ENCODE measurements around the gene CARD9. TPM values are rescaled to one million over a fixed set of nuclear protein-coding genes. Genes with fewer than 3 reads are reported as not detected.

Gene CARD9, protein sequence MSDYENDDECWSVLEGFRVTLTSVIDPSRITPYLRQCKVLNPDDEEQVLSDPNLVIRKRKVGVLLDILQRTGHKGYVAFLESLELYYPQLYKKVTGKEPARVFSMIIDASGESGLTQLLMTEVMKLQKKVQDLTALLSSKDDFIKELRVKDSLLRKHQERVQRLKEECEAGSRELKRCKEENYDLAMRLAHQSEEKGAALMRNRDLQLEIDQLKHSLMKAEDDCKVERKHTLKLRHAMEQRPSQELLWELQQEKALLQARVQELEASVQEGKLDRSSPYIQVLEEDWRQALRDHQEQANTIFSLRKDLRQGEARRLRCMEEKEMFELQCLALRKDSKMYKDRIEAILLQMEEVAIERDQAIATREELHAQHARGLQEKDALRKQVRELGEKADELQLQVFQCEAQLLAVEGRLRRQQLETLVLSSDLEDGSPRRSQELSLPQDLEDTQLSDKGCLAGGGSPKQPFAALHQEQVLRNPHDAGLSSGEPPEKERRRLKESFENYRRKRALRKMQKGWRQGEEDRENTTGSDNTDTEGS
- 1 to 10 TPM in 1 of 2 donors, under 1 TPM in 1; 0.86 to 1.9 TPM for total RNA-seq
- total RNA-seq = 0.23 to 0.58 reads per million in 2 donors

DNA sequence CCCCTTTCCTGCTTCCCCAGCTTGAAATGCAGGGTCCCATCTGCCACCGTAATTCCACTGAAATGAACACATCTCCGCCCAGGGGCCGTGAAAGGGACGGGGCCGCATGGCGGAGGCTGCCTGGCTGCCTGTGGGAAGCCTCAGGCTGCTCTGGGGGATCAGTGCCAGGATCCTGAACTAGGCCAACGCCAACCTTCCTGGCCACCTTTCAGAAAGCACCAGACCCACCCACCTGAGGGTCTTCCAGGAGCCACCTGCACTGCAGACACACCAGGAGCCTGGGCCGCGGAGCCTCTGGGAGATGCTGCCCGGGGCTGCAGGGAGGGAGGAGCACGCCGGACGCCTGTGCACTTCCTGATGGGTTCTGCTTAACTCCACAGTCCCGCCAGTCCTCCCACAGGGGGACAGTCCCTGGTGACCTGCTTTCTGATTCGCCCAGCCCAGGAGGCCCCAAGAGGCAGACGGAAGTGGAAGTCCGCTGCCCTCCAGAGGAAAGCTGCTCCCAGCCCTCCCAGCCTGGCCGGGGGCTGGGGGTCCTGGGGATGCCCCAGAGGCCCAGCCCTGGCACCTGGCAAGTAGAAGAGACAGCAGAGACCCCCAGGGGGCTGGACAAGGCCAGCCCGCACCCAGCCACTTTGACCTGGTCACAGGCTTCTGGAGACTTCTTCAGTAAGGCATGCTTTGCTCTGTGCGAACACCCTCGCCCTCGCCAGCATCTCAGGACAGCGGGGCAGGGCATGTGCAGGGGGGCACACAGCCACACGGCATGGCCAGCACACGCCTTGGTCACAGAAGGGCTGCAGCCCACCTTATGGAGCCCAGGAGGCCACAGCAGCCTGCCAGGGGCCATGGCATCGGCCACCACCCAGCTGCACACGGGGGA lies at the start of gene CARD9:
Gene CARD9, minus strand, starts transcription at position 370 of the 883 bp plus-strand sequence. CDS start 1,591 bp downstream, outside the sequence.
- H3K27me3 Mint-ChIP-seq = no peaks in the 10 kb centered on the region
- H3K27ac Mint-ChIP-seq = peak within 1 kb of the TSS; percentile 16
- H3K4me3 Mint-ChIP-seq = peak within 1 kb of the TSS; percentile 31
- H3K9me3 ChIP-seq (ENCODE audit: control insufficient read depth, low read length, poor library complexity, severe bottlenecking) = no peaks in the 10 kb centered on the region
- no peaks in the 10 kb centered on the region for H3K36me3 Mint-ChIP-seq (ENCODE audit: low read depth)
- no peaks in the 10 kb centered on the region for H3K4me1 Mint-ChIP-seq
- ATAC-seq (peak; percentile 50), DNase-seq (no peak)

GRCh38 chr9:136422876-136423275 lies 49.4 kb upstream of the CARD9 start:
- no peak overlapping the region for H3K27ac Mint-ChIP-seq
- H3K4me1 Mint-ChIP-seq = no peaks in the 10 kb centered on the region
- ATAC-seq (no peak), DNase-seq (no peak)
- H3K27me3 Mint-ChIP-seq = no peaks in the 10 kb centered on the region
- peaks cover 4% of the 10 kb centered on the region for H3K36me3 Mint-ChIP-seq (ENCODE audit: low read depth)
- H3K9me3 ChIP-seq (ENCODE audit: control insufficient read depth, low read length, poor library complexity, severe bottlenecking) = no peaks in the 10 kb centered on the region
- H3K4me3 Mint-ChIP-seq = no peak overlapping the region

GRCh38 chr9:136421791-136422190 lies 48.3 kb upstream of the CARD9 start:
- Mint-ChIP-seq H3K27ac (no peak overlapping the region), H3K27me3 (no peaks in the 10 kb centered on the region), H3K36me3 (ENCODE audit: low read depth) (peaks cover 4% of the 10 kb centered on the region), H3K4me1 (no peaks in the 10 kb centered on the region), H3K4me3 (no peak overlapping the region)
- no peaks in the 10 kb centered on the region for H3K9me3 ChIP-seq (ENCODE audit: control insufficient read depth, low read length, poor library complexity, severe bottlenecking)
- ATAC-seq = no peak
- no peak for DNase-seq

DNA sequence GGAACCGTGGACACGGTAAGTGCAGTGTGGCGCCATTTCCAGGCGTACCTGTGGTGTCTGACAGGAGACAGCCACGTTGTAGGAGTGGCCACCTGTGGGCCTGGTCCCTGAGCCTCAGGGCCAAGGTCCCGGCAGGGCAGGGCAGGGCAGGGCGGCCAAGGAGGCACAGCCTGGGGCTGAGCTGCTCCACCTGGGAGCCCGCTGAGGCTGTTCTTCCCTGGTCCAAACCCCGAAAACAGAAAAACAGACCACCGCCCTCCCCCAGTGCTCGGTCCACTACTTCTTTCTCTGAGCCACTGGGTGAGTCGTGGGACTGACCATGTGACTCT lies 45.6 kb upstream of the CARD9 start:
- DNase-seq (no peak), ATAC-seq (no peak)
- H3K36me3 Mint-ChIP-seq (ENCODE audit: low read depth) = peaks cover 4% of the 10 kb centered on the region
- no peaks in the 10 kb centered on the region for H3K9me3 ChIP-seq (ENCODE audit: control insufficient read depth, low read length, poor library complexity, severe bottlenecking)
- no peaks in the 10 kb centered on the region for H3K4me1 Mint-ChIP-seq
- no peak overlapping the region for H3K4me3 Mint-ChIP-seq
- H3K27ac Mint-ChIP-seq = no peak overlapping the region
- no peaks in the 10 kb centered on the region for H3K27me3 Mint-ChIP-seq

GRCh38 chr9:136418182-136419091 lies 45.0 kb upstream of the CARD9 start:
- Mint-ChIP-seq H3K27me3 (no peaks in the 10 kb centered on the region), H3K4me1 (peaks cover 2% of the 10 kb centered on the region), H3K27ac (no peak overlapping the region), H3K4me3 (no peak overlapping the region), H3K36me3 (ENCODE audit: low read depth) (peaks cover 4% of the 10 kb centered on the region)
- no peaks in the 10 kb centered on the region for H3K9me3 ChIP-seq (ENCODE audit: control insufficient read depth, low read length, poor library complexity, severe bottlenecking)
- ATAC-seq (no peak), DNase-seq (no peak)

GRCh38 chr9:136416914-136417313 lies 43.4 kb upstream of the CARD9 start:
- no peaks in the 10 kb centered on the region for H3K9me3 ChIP-seq (ENCODE audit: control insufficient read depth, low read length, poor library complexity, severe bottlenecking)
- Mint-ChIP-seq H3K27ac (no peak overlapping the region), H3K4me3 (no peak overlapping the region), H3K36me3 (ENCODE audit: low read depth) (peaks cover 4% of the 10 kb centered on the region), H3K27me3 (no peaks in the 10 kb centered on the region), H3K4me1 (peaks cover 2% of the 10 kb centered on the region)
- DNase-seq (no peak), ATAC-seq (no peak)

GRCh38 chr9:136416427-136416826 lies 43.0 kb upstream of the CARD9 start:
- H3K9me3 ChIP-seq (ENCODE audit: control insufficient read depth, low read length, poor library complexity, severe bottlenecking) = no peaks in the 10 kb centered on the region
- no peak for ATAC-seq
- Mint-ChIP-seq H3K4me3 (no peak overlapping the region), H3K27ac (no peak overlapping the region), H3K27me3 (no peaks in the 10 kb centered on the region), H3K4me1 (peaks cover 3% of the 10 kb centered on the region), H3K36me3 (ENCODE audit: low read depth) (peaks cover 4% of the 10 kb centered on the region)
- DNase-seq = no peak

DNA sequence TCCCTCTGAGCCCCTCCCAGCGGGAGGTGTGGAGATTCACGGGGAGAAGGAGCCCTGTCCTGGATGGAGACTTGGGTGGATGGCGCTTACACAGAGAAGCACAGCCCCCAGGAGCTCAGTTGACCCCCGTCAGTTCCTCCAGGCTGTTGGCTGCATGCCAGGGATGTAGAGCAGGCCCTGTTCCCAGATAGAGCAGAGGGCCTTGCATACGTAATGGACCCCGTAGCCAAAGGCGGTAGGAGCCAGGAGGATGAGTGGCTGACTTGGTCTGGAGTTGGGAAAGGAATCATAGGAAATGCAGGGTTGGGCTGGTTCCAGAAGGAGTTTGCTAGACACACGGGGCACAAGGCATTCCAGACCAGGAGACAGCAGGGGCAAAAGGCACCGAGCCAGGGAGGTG lies 39.5 kb upstream of the CARD9 start:
- DNase-seq (no peak), ATAC-seq (no peak)
- Mint-ChIP-seq H3K27ac (no peak overlapping the region), H3K4me3 (no peak overlapping the region), H3K4me1 (peaks cover 21% of the 10 kb centered on the region), H3K36me3 (ENCODE audit: low read depth) (peaks cover 2% of the 10 kb centered on the region), H3K27me3 (no peaks in the 10 kb centered on the region)
- H3K9me3 ChIP-seq (ENCODE audit: control insufficient read depth, low read length, poor library complexity, severe bottlenecking) = no peaks in the 10 kb centered on the region

- H3K4me3 Mint-ChIP-seq = peak overlapping the region; percentile 92
- no peaks in the 10 kb centered on the region for H3K27me3 Mint-ChIP-seq
- peaks cover 21% of the 10 kb centered on the region for H3K4me1 Mint-ChIP-seq
- H3K27ac Mint-ChIP-seq = peak overlapping the region; percentile 96
- no peak for ATAC-seq
- no peaks in the 10 kb centered on the region for H3K9me3 ChIP-seq (ENCODE audit: control insufficient read depth, low read length, poor library complexity, severe bottlenecking)
- DNase-seq = no peak
- H3K36me3 Mint-ChIP-seq (ENCODE audit: low read depth) = peaks cover 2% of the 10 kb centered on the region
These were observed 37.9 kb upstream of the CARD9 start for GRCh38 chr9:136411378-136411777.

DNA sequence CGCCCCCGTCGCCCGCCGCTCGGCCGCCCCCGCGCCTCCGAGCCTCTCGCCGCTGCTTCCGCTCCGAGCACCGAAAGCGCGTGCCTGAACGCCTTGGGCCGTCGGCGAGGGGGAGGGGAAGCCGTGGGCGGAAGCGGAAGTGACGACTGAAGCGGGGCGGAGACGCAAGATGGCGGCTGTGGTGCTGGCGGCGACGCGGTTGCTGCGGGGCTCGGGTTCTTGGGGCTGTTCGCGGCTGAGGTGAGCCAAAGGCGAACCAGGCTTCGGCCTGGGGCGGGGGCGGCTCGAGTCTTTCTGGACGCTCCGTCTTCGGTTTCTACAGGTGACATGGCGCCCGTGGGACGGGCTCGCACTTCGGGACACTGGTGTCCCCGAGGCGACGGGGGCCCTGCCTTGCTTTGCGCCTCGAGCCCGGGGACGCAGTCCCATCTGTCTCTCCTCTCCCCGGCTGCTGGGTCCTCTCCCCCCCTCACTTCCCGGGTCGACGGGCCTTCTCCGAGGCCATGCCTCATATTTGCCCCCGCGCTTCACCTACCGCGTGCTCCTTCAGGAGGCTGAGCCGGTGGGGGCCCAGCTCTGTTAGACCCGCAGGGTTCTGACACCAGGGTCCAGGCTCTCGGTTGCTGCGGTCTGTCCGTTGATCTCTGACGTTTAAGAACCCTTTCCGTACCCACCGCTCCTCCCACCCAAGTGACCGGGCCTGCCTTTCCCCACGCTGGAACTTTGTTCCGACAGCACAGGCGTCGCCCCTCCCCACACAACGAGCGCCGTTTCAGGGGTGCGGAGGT lies 37.2 kb upstream of the CARD9 start, which contains the start of the genes ENTR1 and PMPCA:
Gene ENTR1, minus strand, starts transcription at position 115 of the 788 bp plus-strand sequence. CDS start 217 bp downstream, outside the sequence.
Gene PMPCA, plus strand, starts transcription at position 159 of the 788 bp plus-strand sequence. Its CDS starts 11 bp downstream, at position 170.
- ATAC-seq (peak; percentile 88), DNase-seq (peak; percentile 90 to 94 (median 90))
- H3K36me3 Mint-ChIP-seq (ENCODE audit: low read depth) = peaks cover 2% of the 10 kb centered on the region
- peaks cover 23% of the 10 kb centered on the region for H3K4me1 Mint-ChIP-seq
- no peaks in the 10 kb centered on the region for H3K9me3 ChIP-seq (ENCODE audit: control insufficient read depth, low read length, poor library complexity, severe bottlenecking)
- H3K27me3 Mint-ChIP-seq = no peaks in the 10 kb centered on the region
- peak within 1 kb of the TSS; percentile 92 for H3K4me3 Mint-ChIP-seq
- H3K27ac Mint-ChIP-seq = peak within 1 kb of the TSS; percentile 96

- peaks cover 30% of the 10 kb centered on the region for H3K4me1 Mint-ChIP-seq
- peak overlapping the region; percentile 96 for H3K27ac Mint-ChIP-seq
- no peaks in the 10 kb centered on the region for H3K27me3 Mint-ChIP-seq
- no peaks in the 10 kb centered on the region for H3K9me3 ChIP-seq (ENCODE audit: control insufficient read depth, low read length, poor library complexity, severe bottlenecking)
- DNase-seq (peak in 1 of 3 donors; percentile 27), ATAC-seq (peak; percentile 38)
- peaks cover 2% of the 10 kb centered on the region for H3K36me3 Mint-ChIP-seq (ENCODE audit: low read depth)
- peak overlapping the region; percentile 92 for H3K4me3 Mint-ChIP-seq
These were observed 36.3 kb upstream of the CARD9 start for GRCh38 chr9:136409557-136410455.

All from T-helper 17 cell (primary cell).